H1 (cell line): ENCODE data around the gene SOX8.

Source experiments
- CTCF ChIP-seq, 3 experiments: IDR thresholded peaks; 1 replicate in 2 of 3; 2 replicates in 1 of 3; pipeline versions ENCODE4 v1.5.1 to v1.6.1; 2011; ENCODE audit warnings: low read length in 3 of 3, mild to moderate bottlenecking in 3 of 3, inconsistent platforms in 2 of 3, low read depth in 1 of 3, moderate library complexity in 1 of 3; ENCODE audit not compliant: insufficient read depth in 1 of 3; ENCODE audit errors: control extremely low read depth in 1 of 3
- EZH2 ChIP-seq: fragments of 200-600 bp; sonication (generic); IDR thresholded peaks from 2 replicates; pipeline ENCODE4 v1.7.1; 2012; ENCODE audit warnings: low read depth, mild to moderate bottlenecking, moderate library complexity, low read length, inconsistent platforms; ENCODE audit not compliant: severe bottlenecking
- POLR2A ChIP-seq, 2 experiments: IDR thresholded peaks; 1 replicate in 1 of 2; 2 replicates in 1 of 2; pipeline ENCODE4 v1.6.1; 2011; ENCODE audit warnings: low read depth in 2 of 2, low read length in 2 of 2, mild to moderate bottlenecking in 2 of 2; ENCODE audit errors: control extremely low read depth in 1 of 2
- RFX5 ChIP-seq: IDR thresholded peaks from 2 replicates; pipeline ENCODE4 v1.6.1; 2011; ENCODE audit warnings: low read depth, low read length, improper control_type of control experiment, borderline replicate concordance

GRCh38 chr16:986411-986810 is 4.8 kb downstream of the SOX8 start:
- no peak for TF ChIP-seq EZH2
- TF ChIP-seq POLR2A (IDR thresholded peaks at IDR 0.05; ENCODE audit: control extremely low read depth in 1 of 2, low read depth in 2 of 2, low read length in 2 of 2), result no peak
- no peak for TF ChIP-seq RFX5
- no peak for TF ChIP-seq CTCF (IDR thresholded peaks at IDR 0.05; ENCODE audit: control extremely low read depth in 1 of 3, insufficient read depth in 1 of 3, low read depth in 1 of 3, low read length in 3 of 3)
